ENCODE measurements around the gene ELOB.

The ELOB gene

GRCh38 chr16:2790631-2791030 is 13.6 kb upstream of the ELOB start:
- Histone ChIP-seq H3K36me3 (ENCODE audit: control insufficient read depth, insufficient read depth, low read length) (no peaks in the 10 kb centered on the region), H3K4me3 (replicated peaks; ENCODE audit: low read depth, low read length) (no peak overlapping the region), H3K27me3 (replicated peaks; ENCODE audit: control insufficient read depth, insufficient read depth, low read length) (no peaks in the 10 kb centered on the region; the same call in 1 of the 2 replicates)
- TF ChIP-seq CTCF (IDR thresholded peaks at IDR 0.05; ENCODE audit: insufficient read depth, low read length, poor library complexity, severe bottlenecking): no peak
- no peak for DNase-seq (ENCODE audit: extremely low read depth, insufficient read length)

DNA sequence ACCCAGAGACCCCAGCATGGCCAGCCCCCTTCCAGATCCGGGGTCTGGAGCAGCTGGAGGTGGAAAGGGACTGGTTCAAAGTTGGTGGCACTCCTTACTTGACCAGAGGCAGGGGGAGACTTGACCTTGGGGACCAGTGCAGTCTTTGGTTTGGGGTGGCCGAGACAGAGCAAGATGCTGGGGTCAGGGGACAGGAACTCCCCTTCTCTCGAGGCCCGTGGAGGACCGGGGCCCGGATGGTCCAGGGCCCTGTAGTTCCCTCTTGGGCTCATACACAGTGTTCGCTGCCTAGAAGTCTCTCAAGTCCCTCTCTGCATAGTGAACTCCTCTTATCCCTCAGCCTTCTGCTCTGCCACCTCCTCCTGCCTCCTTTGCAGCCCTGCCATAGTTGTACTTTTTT is 10.9 kb upstream of the ELOB start:
- no peak for DNase-seq (ENCODE audit: extremely low read depth, insufficient read length)
- TF ChIP-seq CTCF (IDR thresholded peaks at IDR 0.05; ENCODE audit: insufficient read depth, low read length, poor library complexity, severe bottlenecking): no peak
- Histone ChIP-seq H3K36me3 (ENCODE audit: control insufficient read depth, insufficient read depth, low read length) (no peaks in the 10 kb centered on the region), H3K4me3 (replicated peaks; ENCODE audit: low read depth, low read length) (no peak overlapping the region), H3K27me3 (replicated peaks; ENCODE audit: control insufficient read depth, insufficient read depth, low read length) (no peaks in the 10 kb centered on the region; the same call in 1 of the 2 replicates)

- H3K36me3 ChIP-seq (ENCODE audit: control insufficient read depth, insufficient read depth, low read length): no peaks in the 10 kb centered on the region
- H3K4me3 ChIP-seq (replicated peaks; ENCODE audit: low read depth, low read length): no peak within 1 kb of the TSS
- DNase-seq (ENCODE audit: extremely low read depth, insufficient read length): no peak
- TF ChIP-seq CTCF (IDR thresholded peaks at IDR 0.05; ENCODE audit: insufficient read depth, low read length, poor library complexity, severe bottlenecking): no peak
- no peaks in the 10 kb centered on the region; the same call in 1 of the 2 replicates for H3K27me3 ChIP-seq (replicated peaks; ENCODE audit: control insufficient read depth, insufficient read depth, low read length)
Measured at GRCh38 chr16:2787406-2787805, 10.3 kb upstream of the ELOB start, which contains the start of gene PRSS33. TSS of gene PRSS33 (minus strand) at chr16:2787560. CDS start at chr16:2786547, 1,013 bp downstream.

DNA sequence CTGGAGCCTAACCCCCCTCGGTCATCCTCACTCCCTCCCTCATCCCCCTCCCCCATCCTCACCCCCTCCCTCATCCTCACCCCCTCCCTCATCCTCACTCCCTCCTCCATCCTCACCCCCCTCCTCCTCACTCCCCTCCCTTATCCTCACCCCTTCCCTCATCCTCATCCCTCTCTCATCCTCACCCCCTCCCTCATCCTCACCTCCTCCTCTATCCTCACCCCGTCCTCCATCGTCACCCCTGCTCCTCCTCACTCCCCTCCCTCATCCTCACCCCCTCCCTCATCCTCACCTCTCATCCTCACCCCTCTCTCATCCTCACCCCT is 9.7 kb upstream of the ELOB start:
- no peaks in the 10 kb centered on the region; the same call in 1 of the 2 replicates for H3K27me3 ChIP-seq (replicated peaks; ENCODE audit: control insufficient read depth, insufficient read depth, low read length)
- H3K4me3 ChIP-seq (replicated peaks; ENCODE audit: low read depth, low read length): no peak overlapping the region
- no peaks in the 10 kb centered on the region for H3K36me3 ChIP-seq (ENCODE audit: control insufficient read depth, insufficient read depth, low read length)
- DNase-seq (ENCODE audit: extremely low read depth, insufficient read length): no peak
- no peak for TF ChIP-seq CTCF (IDR thresholded peaks at IDR 0.05; ENCODE audit: insufficient read depth, low read length, poor library complexity, severe bottlenecking)

DNA sequence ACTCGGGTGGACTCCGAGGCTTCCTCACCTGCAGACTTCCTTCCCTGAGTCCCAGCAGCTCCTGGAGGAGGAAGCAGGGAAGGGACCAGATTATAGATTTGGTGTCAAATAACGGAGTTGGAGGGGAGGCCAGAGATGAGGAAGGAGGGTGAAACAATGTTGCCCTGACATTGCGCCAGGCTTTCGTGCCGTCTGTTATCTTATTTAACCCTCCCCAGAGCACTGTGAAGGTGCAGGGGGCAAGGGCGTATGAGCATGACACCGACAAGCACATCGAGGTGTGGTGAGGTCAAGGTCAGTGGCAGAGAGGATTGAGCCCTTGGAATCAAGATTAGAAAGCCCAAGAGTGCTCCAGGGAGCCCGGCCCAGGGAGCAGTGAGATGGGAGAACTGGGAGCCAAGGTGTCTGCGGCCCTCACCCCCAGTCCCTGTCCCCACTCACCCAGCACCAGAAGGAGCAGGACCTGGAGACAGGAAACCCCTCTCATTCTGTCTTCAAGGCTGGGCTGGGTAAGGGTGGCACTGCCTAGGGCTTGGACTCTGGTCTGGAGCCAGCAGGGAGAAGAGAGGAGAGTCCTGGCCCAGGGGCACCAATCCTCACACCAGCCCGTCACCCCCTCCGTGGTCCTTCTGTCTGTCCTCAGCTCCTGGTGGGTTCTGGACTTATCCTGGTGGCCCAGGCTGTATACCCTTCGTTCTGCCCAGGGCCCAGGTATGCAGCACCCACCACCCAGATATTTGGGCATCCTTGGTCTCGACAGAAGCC is 9.2 kb upstream of the ELOB start:
- Histone ChIP-seq H3K4me3 (replicated peaks; ENCODE audit: low read depth, low read length) (no peak overlapping the region), H3K27me3 (replicated peaks; ENCODE audit: control insufficient read depth, insufficient read depth, low read length) (no peaks in the 10 kb centered on the region; the same call in 1 of the 2 replicates), H3K36me3 (ENCODE audit: control insufficient read depth, insufficient read depth, low read length) (no peaks in the 10 kb centered on the region)
- TF ChIP-seq CTCF (IDR thresholded peaks at IDR 0.05; ENCODE audit: insufficient read depth, low read length, poor library complexity, severe bottlenecking): no peak
- DNase-seq (ENCODE audit: extremely low read depth, insufficient read length): no peak

Data from GM06990 (cell line).